K562 (cell line): Measurements from ENCODE around the gene C1QTNF12. TPM values are rescaled to one million over a fixed set of nuclear protein-coding genes. Genes with fewer than 3 reads are reported as not detected.
A peak's percentile ranks its signal among the peaks of the same experiment; 100 is the strongest.

Experiments
- CBX1 ChIP-seq: sonication (generic); IDR thresholded peaks from 2 replicates; pipeline ENCODE4 v1.6.1; 2016; ENCODE audit warnings: antibody characterized with exemption, low read depth, mild to moderate bottlenecking
- CHD1 ChIP-seq: fragments of 200-600 bp; sonication (generic); IDR thresholded peaks from one replicate; pipeline ENCODE4 v1.6.1; 2012; ENCODE audit warnings: mild to moderate bottlenecking, moderate library complexity, low read length, inconsistent platforms
- ESRRA ChIP-seq: fragments of 450-650 bp; IDR thresholded peaks from 2 replicates; pipeline ENCODE4 v1.6.1; 2014; ENCODE audit warnings: low read depth, mild to moderate bottlenecking, moderate library complexity, borderline replicate concordance
- GATAD2B ChIP-seq: fragments of 450-650 bp; IDR thresholded peaks from 2 replicates; pipeline ENCODE4 v1.6.1; 2017; ENCODE audit warnings: mild to moderate bottlenecking, borderline replicate concordance
- HSF4 ChIP-seq: fragments of 250-450 bp; sonication (Bioruptor Pico); IDR thresholded peaks from 2 replicates; pipeline ENCODE4 v2.1.2; 2022; ENCODE audit warnings: mild to moderate bottlenecking, moderate library complexity, borderline replicate concordance
- IRF2 ChIP-seq: sonication (generic); formaldehyde crosslinking; IDR thresholded peaks from 2 replicates; pipeline ENCODE4 v1.8.1; 2022; ENCODE audit warnings: mild to moderate bottlenecking, missing genetic modification reagents
- KLF1 ChIP-seq: fragments of 450-650 bp; IDR thresholded peaks from 2 replicates; pipeline ENCODE4 v1.6.1; 2016; ENCODE audit warnings: missing genetic modification characterization, missing compliant biosample characterization
- LEF1 ChIP-seq: fragments of 450-650 bp; IDR thresholded peaks from 2 replicates; pipeline ENCODE4 v1.6.1; 2016; ENCODE audit warnings: mild to moderate bottlenecking
- MCM2 ChIP-seq: fragments of 450-650 bp; IDR thresholded peaks from 2 replicates; pipeline ENCODE4 v1.6.1; 2017; ENCODE audit warnings: low read depth, mild to moderate bottlenecking
- NCOA6 ChIP-seq: fragments of 450-650 bp; IDR thresholded peaks from 2 replicates; pipeline ENCODE4 v1.6.1; 2017; ENCODE audit warnings: mild to moderate bottlenecking
- NFATC3 ChIP-seq: fragments of 450-650 bp; IDR thresholded peaks from 2 replicates; pipeline ENCODE4 v1.6.1; 2017; ENCODE audit warnings: mild to moderate bottlenecking
- NFIX ChIP-seq: fragments of 250-450 bp; sonication (Bioruptor Pico); IDR thresholded peaks from 2 replicates; pipeline ENCODE4 v1.4.0; 2020; ENCODE audit warnings: low read depth, mild to moderate bottlenecking, moderate library complexity
- RBM15 ChIP-seq: fragments of 200-400 bp; formaldehyde crosslinking; IDR thresholded peaks from 2 replicates; pipeline ENCODE4 v1.6.1; 2018; ENCODE audit warnings: mild to moderate bottlenecking, low read length, moderate library complexity; ENCODE audit not compliant: insufficient read depth
- SMARCA5 ChIP-seq: fragments of 450-650 bp; IDR thresholded peaks from 2 replicates; pipeline ENCODE4 v1.6.1; 2016
- SRSF3 ChIP-seq: fragments of 200-400 bp; formaldehyde crosslinking; IDR thresholded peaks from 2 replicates; pipeline ENCODE4 v1.6.1; 2016; ENCODE audit warnings: mild to moderate bottlenecking, low read length, moderate library complexity; ENCODE audit not compliant: insufficient read depth
- TAF7 ChIP-seq: fragments of 450-650 bp; IDR thresholded peaks from 2 replicates; pipeline ENCODE4 v1.6.1; 2016; ENCODE audit warnings: missing genetic modification characterization, missing compliant biosample characterization
- TFAM ChIP-seq: fragments of 250-450 bp; sonication (Bioruptor Pico); conservative IDR thresholded peaks from 2 replicates; pipeline ENCODE4 v1.5.0; 2021; ENCODE audit warnings: mild to moderate bottlenecking, moderate library complexity
- ZNF12 ChIP-seq: sonication (generic); formaldehyde crosslinking; IDR thresholded peaks from 2 replicates; pipeline ENCODE4 v1.4.0; 2020; ENCODE audit warnings: mild to moderate bottlenecking, missing genetic modification reagents
- ZNF41 ChIP-seq: fragments of 250-450 bp; sonication (Bioruptor Pico); conservative IDR thresholded peaks from 2 replicates; pipeline ENCODE4 v1.4.0; 2020; ENCODE audit warnings: mild to moderate bottlenecking
- ZNF551 ChIP-seq: fragments of 250-450 bp; sonication (Bioruptor Pico); IDR thresholded peaks from 2 replicates; pipeline ENCODE4 v1.5.0; 2021; ENCODE audit warnings: mild to moderate bottlenecking, moderate library complexity
- ZNF717 ChIP-seq: fragments of 250-450 bp; sonication (Bioruptor Pico); IDR thresholded peaks from 2 replicates; pipeline ENCODE4 v1.5.0; 2021
- ZNF764 ChIP-seq: fragments of 250-450 bp; sonication (Bioruptor Pico); IDR thresholded peaks from 2 replicates; pipeline ENCODE4 v1.4.0; 2020; ENCODE audit warnings: low read depth, mild to moderate bottlenecking, moderate library complexity
- polyA plus RNA-seq, 8 experiments: library from polyadenylated mRNA; depleted of rRNA in 4 of 8; stranded (reverse) in 5 of 8; unstranded in 3 of 8; fragments of >200 nt; fragmentation: Nextera tagmentation in 2 of 8; fragmentation: Illumina TruSeq in 1 of 8; extraction: Ambion mirVana in 2 of 8; extraction: Trizol in 1 of 8; gene quantifications; 2 replicates each; pipeline versions ENCODE4 v1.2.1 to v1.2.3, GENCODE V29; 2011 to 2014; ENCODE audit warnings: inconsistent platforms in 1 of 8, missing spikeins in 1 of 8
- total RNA-seq, 7 experiments: library from RNA; depleted of rRNA in 6 of 7; stranded (reverse); fragments of >200 nt in 6 of 7; fragmentation: Illumina TruSeq in 2 of 7; extraction: Trizol in 2 of 7; gene quantifications; 2 replicates each; pipeline versions ENCODE4 v1.2.1 to v1.2.3, GENCODE V29; 2011 to 2021; ENCODE audit warnings: low replicate concordance in 1 of 7
- TF ChIP-seq, protein P1 (sequence below): fragments of 250-450 bp; sonication (Bioruptor Pico); IDR thresholded peaks from 2 replicates; pipeline ENCODE4 v1.4.0; 2020
- TF ChIP-seq, protein P2 (sequence below): fragments of 450-650 bp; conservative IDR thresholded peaks from 2 replicates; pipeline ENCODE4 v1.6.1; 2016; ENCODE audit warnings: missing genetic modification characterization, low read depth, mild to moderate bottlenecking, control low read depth, missing compliant biosample characterization
- TF ChIP-seq, protein P3 (sequence below): sonication (generic); formaldehyde crosslinking; IDR thresholded peaks from 2 replicates; pipeline ENCODE4 v1.8.1; 2022; ENCODE audit warnings: missing genetic modification reagents
- TF ChIP-seq, protein P4 (sequence below): fragments of 450-650 bp; IDR thresholded peaks from 2 replicates; pipeline ENCODE4 v1.6.1; 2017; ENCODE audit warnings: mild to moderate bottlenecking, moderate library complexity

The C1QTNF12 gene
- total and polyA plus RNA-seq, 9 of the 15 experiments (the other 6 are each of a cell fraction or from before 2014, with no cell fraction given) = 0.11 to 4.3 (median 0.93) TPM; not detected in 3

DNA sequence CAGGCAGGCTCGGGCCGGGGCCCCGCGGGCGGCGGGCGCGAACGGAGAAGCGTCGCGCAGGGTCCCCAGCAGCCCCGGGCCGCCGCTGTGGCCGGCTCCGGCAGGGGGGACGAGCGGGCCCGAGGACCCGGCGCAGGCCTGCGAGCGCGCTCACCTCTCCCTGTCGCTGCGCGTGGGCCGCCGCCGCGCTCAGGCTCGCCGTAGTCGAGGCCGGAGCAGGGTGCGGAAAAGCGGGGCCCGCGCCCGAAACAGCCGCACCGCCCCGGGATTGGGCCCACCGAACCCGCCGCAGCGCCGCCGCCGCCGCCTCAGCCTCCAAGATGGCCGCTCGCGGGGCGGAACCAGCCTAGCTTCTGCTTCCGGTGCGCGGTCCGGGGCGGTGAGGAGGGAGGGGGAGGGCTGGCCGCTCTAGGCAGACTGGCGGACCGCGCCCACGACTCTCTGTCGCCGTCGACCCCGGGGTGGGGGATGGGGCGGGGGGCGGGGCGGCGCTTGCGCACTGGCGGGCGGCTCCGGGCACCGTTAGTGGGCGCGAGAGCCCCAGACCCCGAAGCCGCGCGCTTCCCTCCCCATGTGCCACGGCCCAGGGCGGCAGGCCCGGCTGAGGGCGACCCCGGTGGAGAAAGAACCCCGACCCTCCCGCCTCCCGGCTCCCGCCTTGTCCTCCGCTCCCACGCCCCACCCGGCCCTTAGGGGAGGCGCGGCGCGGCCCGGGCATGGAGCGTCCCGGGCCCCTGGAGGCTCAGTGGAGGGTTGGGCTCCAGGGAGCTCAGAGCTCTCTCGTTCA, 27.2 kb upstream of the C1QTNF12 start, which contains the start of gene UBE2J2 (continued):
- TF ChIP-seq NFATC3 (no peak), ZNF717 (no peak), HSF4 (CRISPR knock-in tag) (no peak), CBX1 (peak; percentile 69; the same call in 1 of the 2 replicates), TAF7 (tag) (no peak), ESRRA (peak; percentile 8; the same call in 1 of the 2 replicates), ZNF551 (CRISPR knock-in tag) (no peak), CHD1 (no peak), MCM2 (no peak), SRSF3 (no peak), GATAD2B (no peak; the same call in 1 of the 2 replicates), ZNF12 (CRISPR knock-in tag) (no peak), NFIX (CRISPR knock-in tag) (no peak), ZNF41 (no peak), RBM15 (no peak), KLF1 (tag) (peak; percentile 48; the same call in 1 of the 2 replicates), TFAM (no peak), SMARCA5 (no peak), ZNF764 (CRISPR knock-in tag) (no peak), LEF1 (no peak), NCOA6 (no peak), IRF2 (CRISPR knock-in tag) (no peak)
- TF ChIP-seq, protein P1, sequence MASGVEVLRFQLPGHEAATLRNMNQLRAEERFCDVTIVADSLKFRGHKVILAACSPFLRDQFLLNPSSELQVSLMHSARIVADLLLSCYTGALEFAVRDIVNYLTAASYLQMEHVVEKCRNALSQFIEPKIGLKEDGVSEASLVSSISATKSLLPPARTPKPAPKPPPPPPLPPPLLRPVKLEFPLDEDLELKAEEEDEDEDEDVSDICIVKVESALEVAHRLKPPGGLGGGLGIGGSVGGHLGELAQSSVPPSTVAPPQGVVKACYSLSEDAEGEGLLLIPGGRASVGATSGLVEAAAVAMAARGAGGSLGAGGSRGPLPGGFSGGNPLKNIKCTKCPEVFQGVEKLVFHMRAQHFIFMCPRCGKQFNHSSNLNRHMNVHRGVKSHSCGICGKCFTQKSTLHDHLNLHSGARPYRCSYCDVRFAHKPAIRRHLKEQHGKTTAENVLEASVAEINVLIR (CRISPR knock-in tag) = no peak
- TF ChIP-seq, protein P2, sequence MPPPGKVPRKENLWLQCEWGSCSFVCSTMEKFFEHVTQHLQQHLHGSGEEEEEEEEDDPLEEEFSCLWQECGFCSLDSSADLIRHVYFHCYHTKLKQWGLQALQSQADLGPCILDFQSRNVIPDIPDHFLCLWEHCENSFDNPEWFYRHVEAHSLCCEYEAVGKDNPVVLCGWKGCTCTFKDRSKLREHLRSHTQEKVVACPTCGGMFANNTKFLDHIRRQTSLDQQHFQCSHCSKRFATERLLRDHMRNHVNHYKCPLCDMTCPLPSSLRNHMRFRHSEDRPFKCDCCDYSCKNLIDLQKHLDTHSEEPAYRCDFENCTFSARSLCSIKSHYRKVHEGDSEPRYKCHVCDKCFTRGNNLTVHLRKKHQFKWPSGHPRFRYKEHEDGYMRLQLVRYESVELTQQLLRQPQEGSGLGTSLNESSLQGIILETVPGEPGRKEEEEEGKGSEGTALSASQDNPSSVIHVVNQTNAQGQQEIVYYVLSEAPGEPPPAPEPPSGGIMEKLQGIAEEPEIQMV = no peak
- TF ChIP-seq, protein P3, sequence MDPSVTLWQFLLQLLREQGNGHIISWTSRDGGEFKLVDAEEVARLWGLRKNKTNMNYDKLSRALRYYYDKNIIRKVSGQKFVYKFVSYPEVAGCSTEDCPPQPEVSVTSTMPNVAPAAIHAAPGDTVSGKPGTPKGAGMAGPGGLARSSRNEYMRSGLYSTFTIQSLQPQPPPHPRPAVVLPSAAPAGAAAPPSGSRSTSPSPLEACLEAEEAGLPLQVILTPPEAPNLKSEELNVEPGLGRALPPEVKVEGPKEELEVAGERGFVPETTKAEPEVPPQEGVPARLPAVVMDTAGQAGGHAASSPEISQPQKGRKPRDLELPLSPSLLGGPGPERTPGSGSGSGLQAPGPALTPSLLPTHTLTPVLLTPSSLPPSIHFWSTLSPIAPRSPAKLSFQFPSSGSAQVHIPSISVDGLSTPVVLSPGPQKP (CRISPR knock-in tag) = no peak
- TF ChIP-seq, protein P4, sequence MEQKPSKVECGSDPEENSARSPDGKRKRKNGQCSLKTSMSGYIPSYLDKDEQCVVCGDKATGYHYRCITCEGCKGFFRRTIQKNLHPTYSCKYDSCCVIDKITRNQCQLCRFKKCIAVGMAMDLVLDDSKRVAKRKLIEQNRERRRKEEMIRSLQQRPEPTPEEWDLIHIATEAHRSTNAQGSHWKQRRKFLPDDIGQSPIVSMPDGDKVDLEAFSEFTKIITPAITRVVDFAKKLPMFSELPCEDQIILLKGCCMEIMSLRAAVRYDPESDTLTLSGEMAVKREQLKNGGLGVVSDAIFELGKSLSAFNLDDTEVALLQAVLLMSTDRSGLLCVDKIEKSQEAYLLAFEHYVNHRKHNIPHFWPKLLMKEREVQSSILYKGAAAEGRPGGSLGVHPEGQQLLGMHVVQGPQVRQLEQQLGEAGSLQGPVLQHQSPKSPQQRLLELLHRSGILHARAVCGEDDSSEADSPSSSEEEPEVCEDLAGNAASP = no peak
